ENCODE results near the gene RABGGTA. TPM values are rescaled to one million over a fixed set of nuclear protein-coding genes. Genes with fewer than 3 reads are reported as not detected.

Gene RABGGTA
- total RNA-seq, 4 donors from 2014 or later, result 29.8 to 44.8 (median 33.5) TPM

DNA sequence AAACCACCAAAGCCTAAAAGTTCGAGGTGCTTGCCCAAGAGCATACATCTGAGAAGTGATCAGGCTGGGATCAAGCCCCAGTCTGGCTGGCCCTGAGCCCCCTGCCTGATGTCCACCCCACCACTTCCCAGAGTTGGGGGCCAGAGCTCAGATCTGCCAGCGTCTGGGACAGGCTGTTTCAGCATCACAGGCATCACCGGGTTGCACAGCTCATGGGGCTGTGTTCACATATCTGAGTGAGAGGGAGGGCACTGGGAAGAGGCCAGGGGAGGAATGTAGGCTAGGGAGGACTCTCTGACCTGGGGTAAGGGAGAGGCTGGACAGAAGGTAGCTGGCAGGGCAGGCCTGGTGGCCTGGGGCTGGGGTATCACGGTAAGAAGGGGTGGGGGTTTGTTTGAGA, 14.4 kb downstream of the RABGGTA start:
- DNase-seq, result no peak
- Histone ChIP-seq H3K4me3 (replicated peaks in 1 of 3) (no peak overlapping the region), H3K27ac (no peak overlapping the region), H3K9me3 (no peaks in the 10 kb centered on the region), H3K36me3 (no peaks in the 10 kb centered on the region), H3K4me1 (peaks cover 15 to 16% of the 10 kb centered on the region in 2 donors), H3K27me3 (no peaks in the 10 kb centered on the region)
- 74 to 79% methylated on average over 4 of the region's 4 CpGs for WGBS, 2 donors
- intact Hi-C loops (cut with DNase I), result no loop called here
- TF ChIP-seq, protein P1, sequence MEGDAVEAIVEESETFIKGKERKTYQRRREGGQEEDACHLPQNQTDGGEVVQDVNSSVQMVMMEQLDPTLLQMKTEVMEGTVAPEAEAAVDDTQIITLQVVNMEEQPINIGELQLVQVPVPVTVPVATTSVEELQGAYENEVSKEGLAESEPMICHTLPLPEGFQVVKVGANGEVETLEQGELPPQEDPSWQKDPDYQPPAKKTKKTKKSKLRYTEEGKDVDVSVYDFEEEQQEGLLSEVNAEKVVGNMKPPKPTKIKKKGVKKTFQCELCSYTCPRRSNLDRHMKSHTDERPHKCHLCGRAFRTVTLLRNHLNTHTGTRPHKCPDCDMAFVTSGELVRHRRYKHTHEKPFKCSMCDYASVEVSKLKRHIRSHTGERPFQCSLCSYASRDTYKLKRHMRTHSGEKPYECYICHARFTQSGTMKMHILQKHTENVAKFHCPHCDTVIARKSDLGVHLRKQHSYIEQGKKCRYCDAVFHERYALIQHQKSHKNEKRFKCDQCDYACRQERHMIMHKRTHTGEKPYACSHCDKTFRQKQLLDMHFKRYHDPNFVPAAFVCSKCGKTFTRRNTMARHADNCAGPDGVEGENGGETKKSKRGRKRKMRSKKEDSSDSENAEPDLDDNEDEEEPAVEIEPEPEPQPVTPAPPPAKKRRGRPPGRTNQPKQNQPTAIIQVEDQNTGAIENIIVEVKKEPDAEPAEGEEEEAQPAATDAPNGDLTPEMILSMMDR (IDR thresholded peaks at IDR 0.05), result no peak
- TF ChIP-seq POLR2A (IDR thresholded peaks at IDR 0.05), result no peak

DNA sequence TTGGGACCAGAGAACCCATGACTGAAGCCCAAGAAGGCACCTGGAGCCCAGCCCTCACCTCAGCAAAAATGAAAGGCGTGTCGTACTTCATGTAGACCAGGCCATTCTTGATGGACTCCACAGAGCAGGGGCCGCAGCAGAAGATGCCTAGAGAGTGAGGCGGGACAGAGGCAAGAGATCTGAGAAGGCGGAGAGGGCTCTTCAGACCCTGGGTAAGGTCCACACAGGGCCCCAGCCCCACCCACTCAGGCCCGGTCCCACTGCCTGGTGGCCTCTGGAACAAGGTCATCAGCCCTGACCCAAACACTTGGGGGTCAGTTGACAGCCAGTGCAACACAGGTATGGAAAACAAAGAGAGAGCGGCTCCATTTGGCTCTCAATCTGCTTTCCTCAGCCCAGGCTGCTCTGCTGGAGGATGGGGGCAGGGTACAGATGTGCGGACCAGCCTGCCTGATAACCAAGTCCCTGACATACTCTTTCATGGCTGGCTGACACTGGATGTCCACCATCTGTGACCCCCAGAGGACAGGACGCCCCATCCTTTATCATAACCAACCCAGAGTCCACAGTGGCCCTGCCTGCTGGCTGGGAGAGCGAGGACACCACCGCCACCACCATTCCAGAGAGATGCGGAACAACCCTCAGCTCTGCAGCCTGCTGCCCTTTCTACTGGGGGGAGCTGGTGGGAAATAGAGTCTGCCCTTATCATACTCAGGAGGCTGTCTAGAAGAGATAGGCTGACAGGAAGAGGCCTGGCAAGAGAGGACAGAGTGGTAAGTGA, 15.3 kb downstream of the RABGGTA start:
- no peaks in the 10 kb centered on the region for H3K9me3 ChIP-seq
- H3K36me3 ChIP-seq, result no peaks in the 10 kb centered on the region
- H3K4me1 ChIP-seq, result peaks cover 15 to 16% of the 10 kb centered on the region in 2 donors
- H3K27me3 ChIP-seq, result no peaks in the 10 kb centered on the region
- 93 to 98% methylated on average over 11 to 12 of the region's 12 CpGs for WGBS, 2 donors
- intact Hi-C loops (cut with DNase I), result no loop called here
- no peak overlapping the region for H3K4me3 ChIP-seq (replicated peaks in 1 of 3)
- TF ChIP-seq, protein P1 (IDR thresholded peaks at IDR 0.05), result no peak
- TF ChIP-seq POLR2A (IDR thresholded peaks at IDR 0.05), result no peak
- H3K27ac ChIP-seq, result no peak overlapping the region
- no peak for DNase-seq

DNA sequence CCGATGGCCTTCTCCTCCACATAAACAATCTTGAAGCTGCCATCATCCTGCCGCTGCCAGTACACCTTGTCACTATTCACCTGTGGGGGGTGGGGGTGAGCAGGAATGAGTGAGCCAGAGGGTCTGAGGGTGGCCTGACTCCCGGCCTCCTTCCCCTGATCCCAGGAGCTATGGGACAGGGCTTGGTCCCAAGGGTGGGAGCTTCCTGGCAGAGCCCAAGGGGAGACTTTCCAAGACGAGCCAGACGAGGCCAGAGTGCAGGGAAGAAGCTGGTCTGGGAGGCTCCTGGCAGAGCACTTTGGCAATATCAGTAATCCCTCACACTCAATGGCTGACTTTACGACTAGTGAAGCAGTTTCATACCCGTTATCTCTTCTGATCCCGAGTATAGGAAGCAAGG, 16.0 kb downstream of the RABGGTA start:
- no peaks in the 10 kb centered on the region for H3K36me3 ChIP-seq
- DNase-seq, result no peak
- intact Hi-C loops (cut with DNase I), result no loop called here

DNA sequence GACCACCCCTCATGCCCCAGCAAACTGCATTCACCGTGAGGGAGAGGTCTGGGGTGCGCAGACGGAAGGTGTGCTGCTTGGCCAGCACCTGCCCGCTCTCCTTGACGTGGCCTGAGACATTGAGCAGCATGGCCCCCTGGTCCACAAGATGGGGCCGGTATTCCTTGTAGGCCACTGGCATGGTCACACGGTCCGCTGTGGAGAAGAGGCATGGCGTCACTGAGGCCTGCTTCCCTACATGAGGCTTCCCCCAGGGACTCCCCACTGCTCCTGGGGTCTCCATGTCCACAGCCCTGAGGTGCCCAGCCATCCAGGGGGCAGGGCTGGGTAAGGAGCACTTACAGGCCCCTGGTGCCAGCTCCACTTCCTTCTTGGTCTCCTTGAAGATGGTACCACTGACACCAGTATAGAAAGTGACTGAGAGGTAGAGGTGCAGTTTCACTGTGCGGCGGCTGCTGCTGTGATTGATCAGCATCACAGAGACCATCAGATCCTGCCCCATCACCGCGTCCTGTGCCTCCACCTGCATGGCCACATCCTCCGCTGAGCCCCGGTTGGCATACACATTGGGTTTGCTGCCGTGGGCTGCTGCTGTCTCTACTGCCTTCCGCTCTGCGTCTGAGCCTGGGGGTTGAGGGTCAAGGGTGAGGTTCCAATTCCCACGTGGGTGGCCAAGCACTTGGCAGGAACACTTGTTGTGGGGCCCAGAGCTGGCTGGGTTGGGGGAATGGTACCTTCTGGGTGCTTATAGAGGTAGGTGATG, 16.6 kb downstream of the RABGGTA start:
- H3K27ac ChIP-seq, result no peak overlapping the region
- H3K4me3 ChIP-seq (replicated peaks in 1 of 3), result no peak overlapping the region
- no peak for TF ChIP-seq POLR2A (IDR thresholded peaks at IDR 0.05)
- TF ChIP-seq, protein P1 (IDR thresholded peaks at IDR 0.05), result no peak
- no peaks in the 10 kb centered on the region for H3K9me3 ChIP-seq
- peaks cover 13% of the 10 kb centered on the region in 2 donors for H3K4me1 ChIP-seq
- H3K36me3 ChIP-seq, result no peaks in the 10 kb centered on the region
- intact Hi-C loops (cut with DNase I), result no loop called here
- DNase-seq, result no peak
- H3K27me3 ChIP-seq, result no peaks in the 10 kb centered on the region
- 95% methylated on average over 15 to 16 of the region's 19 CpGs for WGBS, 2 donors

More for the DNA sequence above, 16.0 kb downstream of the RABGGTA start:
- H3K4me1 ChIP-seq, result peaks cover 15 to 16% of the 10 kb centered on the region in 2 donors
- no peak overlapping the region for H3K4me3 ChIP-seq (replicated peaks in 1 of 3)
- H3K9me3 ChIP-seq, result no peaks in the 10 kb centered on the region
- no peak overlapping the region for H3K27ac ChIP-seq
- WGBS, 2 donors, result 93% methylated on average over 7 to 8 of the region's 8 CpGs
- no peaks in the 10 kb centered on the region for H3K27me3 ChIP-seq
- TF ChIP-seq POLR2A (IDR thresholded peaks at IDR 0.05), result no peak
- TF ChIP-seq, protein P1 (IDR thresholded peaks at IDR 0.05), result no peak

DNA sequence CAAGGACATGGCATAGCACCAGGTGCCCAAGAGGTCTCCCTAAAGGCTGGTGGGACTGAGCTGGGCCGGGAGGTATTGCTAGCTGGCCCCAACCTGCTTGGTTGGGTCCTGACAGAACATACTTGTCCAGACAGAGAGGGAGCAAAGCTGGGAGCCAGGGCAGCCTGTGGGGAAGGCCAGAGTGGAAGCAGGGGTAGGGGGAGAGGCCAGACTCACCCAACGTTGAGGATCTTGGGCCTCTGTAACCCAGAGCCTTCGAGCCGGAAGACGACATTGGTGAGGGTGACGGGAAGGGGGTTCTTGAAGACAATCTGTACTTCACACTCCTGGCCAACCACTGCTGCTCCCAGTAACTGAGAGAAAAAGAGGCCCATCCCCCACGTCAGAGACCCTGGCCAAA, 17.5 kb downstream of the RABGGTA start:
- no peak for DNase-seq
- intact Hi-C loops (cut with DNase I), result no loop called here
- no peak overlapping the region for H3K27ac ChIP-seq
- peaks cover 4% of the 10 kb centered on the region in 2 donors for H3K4me1 ChIP-seq
- no peaks in the 10 kb centered on the region for H3K27me3 ChIP-seq
- H3K9me3 ChIP-seq, result no peaks in the 10 kb centered on the region
- H3K36me3 ChIP-seq, result no peaks in the 10 kb centered on the region
- no peak for TF ChIP-seq POLR2A (IDR thresholded peaks at IDR 0.05)
- TF ChIP-seq, protein P1 (IDR thresholded peaks at IDR 0.05), result no peak
- H3K4me3 ChIP-seq (replicated peaks in 1 of 3), result no peak overlapping the region
- WGBS, 2 donors, result 92% methylated on average over 7 of the region's 7 CpGs
